Liver (tissue), 9 donors: ENCODE measurements around the gene GRIP2. TPM values are rescaled to one million over a fixed set of nuclear protein-coding genes. Genes with fewer than 3 reads are reported as not detected.

Experiments used
- DNase-seq: peaks from one replicate; pipeline ENCODE4 v3.0.0-alpha.2; 2017; ENCODE audit warnings: low spot score
- H3K27ac ChIP-seq, 2 donors: one replicate each; pipeline ENCODE4 v1.7.0; 2013; ENCODE audit warnings: inconsistent platforms in 2 of 2, low read length in 2 of 2, control low read depth in 1 of 2, low read depth in 1 of 2, mild to moderate bottlenecking in 1 of 2
- H3K27me3 ChIP-seq, 4 donors: one replicate each; pipeline versions ENCODE4 v1.6.1 to v1.7.0; 2013; ENCODE audit warnings: low read length in 3 of 4, inconsistent platforms in 1 of 4, mild to moderate bottlenecking in 1 of 4, moderate library complexity in 1 of 4; ENCODE audit not compliant: control insufficient read depth in 4 of 4, insufficient read depth in 4 of 4
- H3K36me3 ChIP-seq, 4 donors: one replicate each; pipeline versions ENCODE4 v1.6.1 to v1.7.0; 2013; ENCODE audit warnings: low read length in 3 of 4, mild to moderate bottlenecking in 3 of 4, low read depth in 1 of 4, moderate library complexity in 1 of 4; ENCODE audit not compliant: control insufficient read depth in 4 of 4, insufficient read depth in 3 of 4
- H3K4me1 ChIP-seq, 4 donors: one replicate each; pipeline versions ENCODE4 v1.6.1 to v1.7.0; 2013; ENCODE audit warnings: low read length in 3 of 4, mild to moderate bottlenecking in 3 of 4, moderate library complexity in 1 of 4; ENCODE audit not compliant: control insufficient read depth in 4 of 4, insufficient read depth in 4 of 4
- H3K4me3 ChIP-seq, 3 donors: one replicate each; pipeline versions ENCODE4 v1.6.1 to v1.7.0; 2013; ENCODE audit warnings: low read length in 3 of 3, control low read depth in 1 of 3, low read depth in 1 of 3, mild to moderate bottlenecking in 1 of 3
- H3K9ac ChIP-seq, 2 donors: one replicate each; pipeline ENCODE4 v1.7.0; 2013; ENCODE audit warnings: low read length in 2 of 2, mild to moderate bottlenecking in 2 of 2, moderate library complexity in 2 of 2, control low read depth in 1 of 2, low read depth in 1 of 2
- H3K9me3 ChIP-seq, 4 donors: one replicate each; pipeline versions ENCODE4 v1.6.1 to v1.7.0; 2013; ENCODE audit warnings: low read length in 3 of 4; ENCODE audit not compliant: control insufficient read depth in 4 of 4
- ATF3 ChIP-seq: IDR thresholded peaks from 2 replicates; pipeline ENCODE4 v1.6.1; 2016; ENCODE audit warnings: antibody characterized with exemption
- CTCF ChIP-seq: fragments of 150-350 bp; IDR thresholded peaks from 2 replicates; pipeline ENCODE4 v1.5.1; 2017; ENCODE audit warnings: improper control_type of control experiment, low read depth, low read length; ENCODE audit not compliant: missing input control
- EGR1 ChIP-seq, 2 donors: IDR thresholded peaks; 2 replicates each; pipeline ENCODE4 v1.6.1; 2016 to 2018; ENCODE audit warnings: antibody characterized with exemption in 2 of 2, low read depth in 2 of 2
- FOXA1 ChIP-seq: IDR thresholded peaks from 2 replicates; pipeline ENCODE4 v1.6.1; 2016; ENCODE audit warnings: antibody characterized with exemption
- FOXA2 ChIP-seq: IDR thresholded peaks from 2 replicates; pipeline ENCODE4 v1.6.1; 2016; ENCODE audit warnings: antibody characterized with exemption
- GABPA ChIP-seq, 2 donors: IDR thresholded peaks in 1 of 2; conservative IDR thresholded peaks in 1 of 2; 2 replicates each; pipeline ENCODE4 v1.6.1; 2016; ENCODE audit warnings: antibody characterized with exemption in 2 of 2, mild to moderate bottlenecking in 1 of 2, moderate library complexity in 1 of 2
- HNF4A ChIP-seq, 2 donors: conservative IDR thresholded peaks; 2 replicates each; pipeline ENCODE4 v1.6.1; 2016; ENCODE audit warnings: antibody characterized with exemption in 2 of 2, mild to moderate bottlenecking in 2 of 2
- HNF4G ChIP-seq: IDR thresholded peaks from 2 replicates; pipeline ENCODE4 v1.6.1; 2016; ENCODE audit warnings: antibody characterized with exemption
- JUND ChIP-seq, 2 donors: IDR thresholded peaks; 2 replicates each; pipeline ENCODE4 v1.6.1; 2016; ENCODE audit warnings: antibody characterized with exemption in 2 of 2
- MAX ChIP-seq: IDR thresholded peaks from 2 replicates; pipeline ENCODE4 v1.6.1; 2016; ENCODE audit warnings: antibody characterized with exemption
- NR2F2 ChIP-seq: IDR thresholded peaks from 2 replicates; pipeline ENCODE4 v1.6.1; 2016; ENCODE audit warnings: antibody characterized with exemption
- RAD21 ChIP-seq, 2 donors: IDR thresholded peaks; 2 replicates each; pipeline ENCODE4 v1.6.1; 2016; ENCODE audit warnings: antibody characterized with exemption in 2 of 2, mild to moderate bottlenecking in 2 of 2
- REST ChIP-seq: IDR thresholded peaks from 2 replicates; pipeline ENCODE4 v1.6.1; 2016; ENCODE audit warnings: antibody characterized with exemption, mild to moderate bottlenecking
- RXRA ChIP-seq, 2 donors: IDR thresholded peaks; 2 replicates each; pipeline ENCODE4 v1.6.1; 2017 to 2018; ENCODE audit warnings: antibody characterized with exemption in 2 of 2, mild to moderate bottlenecking in 1 of 2
- SP1 ChIP-seq: IDR thresholded peaks from 2 replicates; pipeline ENCODE4 v1.6.1; 2018; ENCODE audit warnings: antibody characterized with exemption, mild to moderate bottlenecking
- TAF1 ChIP-seq: conservative IDR thresholded peaks from 2 replicates; pipeline ENCODE4 v1.6.1; 2016; ENCODE audit warnings: antibody characterized with exemption, mild to moderate bottlenecking
- YY1 ChIP-seq: IDR thresholded peaks from 2 replicates; pipeline ENCODE4 v1.6.1; 2016; ENCODE audit warnings: antibody characterized with exemption, mild to moderate bottlenecking
- ZBTB33 ChIP-seq: IDR thresholded peaks from 2 replicates; pipeline ENCODE4 v1.6.1; 2016; ENCODE audit warnings: antibody characterized with exemption
- WGBS: extraction: QIAGEN DNeasy Blood & Tissue Kit; methylation state at CpG from one replicate; pipeline ENCODE4 v1.1.7; 2013; 5-methylcytosine and 5-hydroxymethylcytosine counted together
- polyA plus RNA-seq, 2 donors: library from polyadenylated mRNA; stranded (reverse) in 1 of 2; unstranded in 1 of 2; fragments of 200-250 nt in 1 of 2; fragments of >200 nt in 1 of 2; fragmentation: Nextera tagmentation in 1 of 2; extraction: Ambion mirVana in 1 of 2; gene quantifications; one replicate each; pipeline versions ENCODE4 v1.2.1 to v1.2.3, GENCODE V29; 2013 to 2015
- total RNA-seq, 2 donors: library from RNA; depleted of rRNA; stranded (reverse); fragments of >200 nt; gene quantifications; one replicate each; pipeline ENCODE4 v1.2.3, GENCODE V29; 2014
- donor health status: healthy.
- donor health status: healthy.
- donor health status: healthy.
- donor health status: healthy.
- donor health status: healthy.

The GRIP2 gene
- total and polyA plus RNA-seq, 4 donors, result 0.05 to 0.33 (median 0.09) TPM; not detected in 1

- no peak for DNase-seq
- H3K9me3 ChIP-seq, result no peaks in the 10 kb centered on the region
- H3K4me3 ChIP-seq, result no peak overlapping the region
- H3K4me1 ChIP-seq, result peaks cover 1 to 10% (median 5%) of the 10 kb centered on the region in 4 donors
- 82% methylated on average over 18 of the region's 18 CpGs for WGBS
- H3K27me3 ChIP-seq, result no peaks in the 10 kb centered on the region
- no peak overlapping the region for H3K27ac ChIP-seq
- H3K9ac ChIP-seq, result no peak overlapping the region
- TF ChIP-seq GABPA (IDR thresholded peaks at IDR 0.05 in 1 of 2, conservative IDR thresholded peaks at IDR 0.05 in 1 of 2), result no peak
- no peak for TF ChIP-seq EGR1 (IDR thresholded peaks at IDR 0.05; ENCODE audit: low read depth in 2 of 2)
- no peak for TF ChIP-seq CTCF
- TF ChIP-seq ATF3, result no peak
- no peak for TF ChIP-seq FOXA1
- TF ChIP-seq NR2F2, result no peak
- TF ChIP-seq SP1, result no peak
- no peak for TF ChIP-seq JUND (IDR thresholded peaks at IDR 0.05)
- no peak for TF ChIP-seq HNF4G
- no peak for TF ChIP-seq ZBTB33
- no peak for TF ChIP-seq TAF1
- TF ChIP-seq FOXA2, result no peak
- TF ChIP-seq REST, result no peak
- TF ChIP-seq YY1, result no peak
- no peak for TF ChIP-seq RAD21 (IDR thresholded peaks at IDR 0.05)
- no peak for TF ChIP-seq RXRA (IDR thresholded peaks at IDR 0.05)
- TF ChIP-seq MAX, result no peak
- no peak for TF ChIP-seq HNF4A (conservative IDR thresholded peaks at IDR 0.05)
- no peaks in the 10 kb centered on the region for H3K36me3 ChIP-seq
Measured at GRCh38 chr3:14441240-14441919, 98.8 kb downstream of the GRIP2 start.
